NOMO-1 treated with dmso at 0.1 percent for 144 hours (cell line): Measurements from ENCODE around the gene EMC6.

ENCODE experiments used
- DNase-seq: peaks from one replicate; lab custom pipeline; 2025; ENCODE audit not compliant: unreplicated experiment; lab: John Stamatoyannopoulos, UW

The EMC6 gene

GRCh38 chr17:3668279-3669084 is at the start of gene EMC6, which contains the start of gene TAX1BP3:
Gene EMC6 (plus strand): TSS chr17:3668812. CDS start chr17:3669147, 335 bp downstream.
Gene TAX1BP3 (minus strand): TSS chr17:3668578. CDS start chr17:3668526, 52 bp downstream.
- DNase-seq = peak; percentile 94

GRCh38 chr17:3621146-3621720 is 47.4 kb upstream of the EMC6 start:
- no peak for DNase-seq

GRCh38 chr17:3622977-3623594 is 45.5 kb upstream of the EMC6 start:
- DNase-seq = no peak

- DNase-seq = no peak
Measured at GRCh38 chr17:3626831-3627768, 41.5 kb upstream of the EMC6 start.

GRCh38 chr17:3627769-3628167 is 40.8 kb upstream of the EMC6 start:
- DNase-seq = no peak

- DNase-seq = no peak
Measured at GRCh38 chr17:3630781-3631180, 37.8 kb upstream of the EMC6 start.

GRCh38 chr17:3632287-3632686 is 36.3 kb upstream of the EMC6 start:
- DNase-seq = no peak

- no peak for DNase-seq
Measured at GRCh38 chr17:3635474-3636153, 33.0 kb upstream of the EMC6 start.

GRCh38 chr17:3636154-3636907 is 32.3 kb upstream of the EMC6 start, which contains the start of the genes CTNS and SHPK:
Gene CTNS (plus strand): TSS chr17:3636760. CDS start chr17:3640207, 3,447 bp downstream.
Gene SHPK (minus strand): TSS chr17:3636250. CDS start chr17:3636219, 31 bp downstream.
- DNase-seq = peak; percentile 96

- no peak for DNase-seq
Measured at GRCh38 chr17:3636908-3637373, 31.7 kb upstream of the EMC6 start.

- no peak for DNase-seq
Measured at GRCh38 chr17:3639981-3640596, 28.5 kb upstream of the EMC6 start.

- no peak for DNase-seq
Measured at GRCh38 chr17:3641014-3641413, 27.6 kb upstream of the EMC6 start.

- DNase-seq = no peak
Measured at GRCh38 chr17:3641717-3642486, 26.7 kb upstream of the EMC6 start.

GRCh38 chr17:3643889-3644349 is 24.7 kb upstream of the EMC6 start:
- no peak for DNase-seq

- DNase-seq = no peak
Measured at GRCh38 chr17:3645310-3645709, 23.3 kb upstream of the EMC6 start.

- DNase-seq = no peak
Measured at GRCh38 chr17:3647251-3647650, 21.4 kb upstream of the EMC6 start.

- no peak for DNase-seq
Measured at GRCh38 chr17:3647769-3648555, 20.6 kb upstream of the EMC6 start.
